Prostate gland (tissue), 2 donors: ENCODE results near the gene SCAMP4.

Source experiments
- CTCF ChIP-seq, 4 experiments: fragments of 200-600 bp in 2 of 4; fragments of 450-650 bp in 2 of 4; sonication (generic) in 2 of 4; IDR thresholded peaks; 1 replicate in 3 of 4; 2 replicates in 1 of 4; pipeline ENCODE4 v1.5.1; 2016 to 2019; ENCODE audit warnings: antibody characterized with exemption in 4 of 4, mild to moderate bottlenecking in 2 of 4, moderate library complexity in 2 of 4
- POLR2A ChIP-seq: fragments of 450-650 bp; IDR thresholded peaks from one replicate; pipeline ENCODE4 v1.6.1; 2016; ENCODE audit warnings: antibody characterized with exemption, mild to moderate bottlenecking

DNA sequence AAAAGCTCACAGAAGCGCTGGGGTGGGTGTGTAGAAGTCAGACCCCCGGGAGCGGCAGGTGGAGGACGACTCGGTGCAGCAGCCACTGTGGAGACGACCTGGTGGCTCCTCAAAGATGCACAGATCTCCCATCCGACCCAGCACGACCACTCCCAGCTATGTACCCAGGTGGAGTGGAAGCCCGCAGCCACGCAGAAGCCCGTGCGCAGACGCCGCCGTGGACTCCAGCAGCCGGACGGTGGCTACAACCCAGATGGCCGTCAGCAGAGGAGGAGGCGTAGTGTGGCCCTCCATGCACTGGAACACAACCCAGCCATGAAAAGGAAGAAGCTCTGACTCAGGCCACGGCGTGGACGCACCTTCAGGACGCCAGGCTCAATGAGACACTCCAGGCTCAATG lies 57.5 kb downstream of the SCAMP4 start:
- TF ChIP-seq POLR2A (no peak), CTCF (IDR thresholded peaks at IDR 0.05) (no peak)
